ENCODE measurements around the gene MPI. TPM values are rescaled to one million over a fixed set of nuclear protein-coding genes. Genes with fewer than 3 reads are reported as not detected.

Gene MPI, protein sequence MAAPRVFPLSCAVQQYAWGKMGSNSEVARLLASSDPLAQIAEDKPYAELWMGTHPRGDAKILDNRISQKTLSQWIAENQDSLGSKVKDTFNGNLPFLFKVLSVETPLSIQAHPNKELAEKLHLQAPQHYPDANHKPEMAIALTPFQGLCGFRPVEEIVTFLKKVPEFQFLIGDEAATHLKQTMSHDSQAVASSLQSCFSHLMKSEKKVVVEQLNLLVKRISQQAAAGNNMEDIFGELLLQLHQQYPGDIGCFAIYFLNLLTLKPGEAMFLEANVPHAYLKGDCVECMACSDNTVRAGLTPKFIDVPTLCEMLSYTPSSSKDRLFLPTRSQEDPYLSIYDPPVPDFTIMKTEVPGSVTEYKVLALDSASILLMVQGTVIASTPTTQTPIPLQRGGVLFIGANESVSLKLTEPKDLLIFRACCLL
- 29.5 to 38.5 TPM (median 32.8 TPM) in 5 replicates for total RNA-seq (2022; extraction: Qiagen RNA extraction; ENCODE audit: low read depth)

DNA sequence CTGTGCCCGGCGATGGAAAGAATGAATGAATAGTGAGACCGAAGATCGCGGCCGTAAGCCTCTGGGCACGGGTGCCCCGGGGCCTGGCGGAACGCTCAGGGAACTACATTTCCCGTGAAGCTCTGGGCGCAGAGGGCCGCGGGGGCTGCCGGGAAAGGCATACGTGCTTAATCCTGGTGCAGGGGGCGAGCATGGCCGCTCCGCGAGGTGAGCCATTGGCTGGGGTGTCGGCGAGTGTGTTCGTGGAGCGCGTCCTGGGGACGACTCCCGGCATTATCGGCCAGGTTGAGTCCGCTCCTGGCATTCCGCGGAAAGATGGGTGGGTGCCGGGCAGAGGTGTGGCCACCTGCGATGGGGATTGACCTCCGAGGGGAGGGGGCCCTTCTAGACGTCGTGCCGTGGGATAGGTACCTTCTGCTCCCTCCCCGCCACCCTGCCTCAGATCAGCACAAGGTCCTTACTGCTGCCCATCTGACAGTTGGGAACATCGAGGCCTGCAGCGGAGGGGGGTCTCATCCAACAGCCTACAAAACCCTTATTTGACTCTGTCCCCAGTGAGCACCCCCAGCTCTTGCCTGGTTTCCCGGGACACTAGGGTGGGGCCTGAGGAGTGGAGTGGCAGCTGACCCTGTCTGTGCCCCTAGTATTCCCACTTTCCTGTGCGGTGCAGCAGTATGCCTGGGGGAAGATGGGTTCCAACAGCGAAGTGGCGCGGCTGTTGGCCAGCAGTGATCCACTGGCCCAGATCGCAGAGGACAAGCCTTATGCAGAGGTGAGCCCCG, at the start of gene MPI:
Gene MPI (plus strand): TSS at position 160 of the 782 bp plus-strand sequence. CDS start 32 bp downstream, at position 192.

GRCh38 chr15:74842581-74843444, 47.0 kb upstream of the MPI start, which contains the start of gene ULK3:
Gene ULK3, minus strand, starts transcription at chr15:74843156. Its CDS starts 51 bp downstream, at chr15:74843105.

GRCh38 chr15:74873036-74873755, 16.6 kb upstream of the MPI start, which contains the start of gene SCAMP2:
Gene SCAMP2, minus strand, starts transcription at chr15:74873365. Its CDS starts 110 bp downstream, at chr15:74873255.

DNA sequence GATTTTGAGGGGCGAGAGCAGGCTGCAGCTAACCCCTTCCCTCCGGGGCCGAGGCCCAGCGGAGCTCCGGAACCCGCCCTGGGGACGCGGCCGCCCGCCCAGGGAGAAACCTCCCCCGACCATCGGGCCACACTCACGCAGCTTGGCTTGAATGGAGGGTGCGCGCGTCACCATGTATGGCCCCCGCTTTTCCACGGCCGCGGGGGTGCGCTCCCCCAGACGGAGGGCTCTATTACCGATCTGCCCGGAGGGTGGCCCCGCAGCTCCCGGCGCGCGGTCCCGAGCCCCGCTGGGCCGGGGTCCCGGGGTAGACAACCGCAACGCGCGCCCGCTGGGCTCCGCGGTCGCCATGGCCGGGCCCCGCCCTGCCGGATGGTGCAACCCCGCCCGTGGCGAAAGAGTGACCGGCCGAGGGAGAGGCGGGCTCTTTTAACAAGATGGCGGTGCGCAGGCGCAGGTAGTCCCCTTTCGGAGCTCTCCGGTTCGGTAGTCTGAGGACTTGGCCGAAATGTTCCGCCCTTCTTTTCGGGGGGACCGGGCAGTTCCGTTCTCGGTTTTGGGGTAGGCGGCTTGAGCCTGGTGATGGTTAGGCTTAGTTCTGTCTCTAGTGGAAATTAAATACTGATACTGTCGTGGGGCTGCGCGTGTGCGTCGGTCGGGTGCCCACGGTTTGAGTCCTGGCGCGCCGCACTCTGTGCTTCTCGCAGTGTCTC, 16.8 kb downstream of the MPI start, which contains the start of gene FAM219B:
Gene FAM219B (minus strand): TSS at position 402 of the 713 bp plus-strand sequence. CDS start 51 bp downstream, at position 351.

GRCh38 chr15:74937590-74938371, 47.9 kb downstream of the MPI start, which contains the start of gene COX5A:
Gene COX5A, minus strand, starts transcription at chr15:74938073. Its CDS starts 59 bp downstream, at chr15:74938014.

Other genes starting within 250 kb of the MPI start
- gene EDC3, start 194.0 kb upstream of the MPI start, total RNA-seq (2022; extraction: Qiagen RNA extraction; ENCODE audit: low read depth) = 17.9 to 20.1 TPM (median 19.6 TPM) in 5 replicates
- gene CYP1A1, start 164.5 kb upstream of the MPI start, total RNA-seq (2022; extraction: Qiagen RNA extraction; ENCODE audit: low read depth) = 1.3 to 2.6 TPM (median 1.9 TPM) in 5 replicates
- not detected in 5 replicates for gene CYP1A2, start 141.2 kb upstream of the MPI start, total RNA-seq (2022; extraction: Qiagen RNA extraction; ENCODE audit: low read depth)
- 56.4 to 66.1 TPM (median 62.3 TPM) in 5 replicates for gene CSK, start 108.0 kb upstream of the MPI start, total RNA-seq (2022; extraction: Qiagen RNA extraction; ENCODE audit: low read depth)
- gene LMAN1L, start 77.2 kb upstream of the MPI start, total RNA-seq (2022; extraction: Qiagen RNA extraction; ENCODE audit: low read depth) = not detected in 5 replicates
- not detected in 5 replicates for gene CPLX3, start 63.4 kb upstream of the MPI start, total RNA-seq (2022; extraction: Qiagen RNA extraction; ENCODE audit: low read depth)
- gene ULK3, start 46.9 kb upstream of the MPI start, total RNA-seq (2022; extraction: Qiagen RNA extraction; ENCODE audit: low read depth) = 24.9 to 37.6 TPM (median 32.2 TPM) in 5 replicates
- 56.5 to 67.5 TPM (median 62.0 TPM) in 5 replicates for gene SCAMP2, start 16.7 kb upstream of the MPI start, total RNA-seq (2022; extraction: Qiagen RNA extraction; ENCODE audit: low read depth)
- gene FAM219B, start 16.8 kb downstream of the MPI start, total RNA-seq (2022; extraction: Qiagen RNA extraction; ENCODE audit: low read depth) = 28.6 to 38.9 TPM (median 34.3 TPM) in 5 replicates
- 518 to 689 TPM (median 562 TPM) in 5 replicates for gene COX5A, start 48.0 kb downstream of the MPI start, total RNA-seq (2022; extraction: Qiagen RNA extraction; ENCODE audit: low read depth)
- gene RPP25, start 66.7 kb downstream of the MPI start, total RNA-seq (2022; extraction: Qiagen RNA extraction; ENCODE audit: low read depth) = 21.4 to 32.8 TPM (median 29.8 TPM) in 5 replicates
- gene SCAMP5, start 105.5 kb downstream of the MPI start, total RNA-seq (2022; extraction: Qiagen RNA extraction; ENCODE audit: low read depth) = 11.2 to 15.7 TPM (median 14.7 TPM) in 5 replicates
- gene PPCDC, start 133.5 kb downstream of the MPI start, total RNA-seq (2022; extraction: Qiagen RNA extraction; ENCODE audit: low read depth) = 14.9 to 25.1 TPM (median 20.8 TPM) in 5 replicates